ENCODE measurements around the gene MYL9. TPM values are rescaled to one million over a fixed set of nuclear protein-coding genes. Genes with fewer than 3 reads are reported as not detected.

Gene MYL9
- polyA plus RNA-seq, 1 donor (not counting 4 experiments of a cell fraction or from before 2014, with no cell fraction given) = 1.7 TPM

DNA sequence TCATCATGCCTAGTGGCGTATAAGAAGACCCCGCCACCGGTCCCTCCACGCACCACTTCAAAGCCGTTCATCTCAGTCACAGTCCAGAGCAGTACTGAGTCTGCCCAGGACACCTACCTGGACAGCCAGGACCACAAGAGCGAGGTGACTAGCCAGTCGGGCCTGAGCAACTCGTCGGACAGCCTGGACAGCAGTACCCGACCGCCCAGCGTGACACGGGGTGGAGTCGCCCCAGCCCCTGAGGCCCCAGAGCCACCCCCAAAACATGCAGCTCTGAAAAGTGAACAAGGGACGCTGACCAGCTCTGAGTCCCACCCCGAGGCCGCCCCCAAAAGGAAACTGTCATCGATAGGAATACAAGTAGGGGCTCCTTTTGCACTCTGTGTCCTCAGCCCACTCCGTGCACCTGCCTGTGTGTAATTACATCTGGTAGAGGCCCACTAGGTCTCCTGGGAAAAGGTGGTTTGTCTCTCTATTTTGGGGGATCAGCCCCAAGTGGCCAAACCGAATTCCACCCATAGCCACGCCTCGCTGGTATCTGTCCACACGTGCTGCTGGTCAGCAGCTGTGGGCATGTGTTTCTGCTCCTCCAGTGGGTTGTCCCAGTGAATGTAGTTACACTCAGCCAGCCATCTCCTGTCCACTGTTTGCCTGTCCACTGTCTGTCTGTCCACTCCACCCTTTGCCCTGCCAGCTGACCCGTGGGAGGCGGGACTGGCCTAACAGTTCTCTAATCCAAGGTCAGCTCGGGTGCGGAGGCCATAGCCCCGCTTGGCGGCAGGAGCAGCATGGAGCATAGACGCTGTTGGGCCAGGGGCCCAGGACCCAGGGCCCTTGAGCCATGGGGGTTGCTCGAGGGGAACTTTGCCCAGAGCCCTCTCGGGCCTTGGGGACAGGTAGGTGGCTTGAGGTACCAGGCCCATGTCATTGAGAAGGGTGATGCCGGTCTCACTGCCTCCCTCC, 44.3 kb upstream of the MYL9 start:
- H4K20me1 ChIP-seq (ENCODE audit: control insufficient read depth, extremely low read depth, insufficient read depth, low read length) = peaks cover 3% of the 10 kb centered on the region
- no peak for TF ChIP-seq EZH2 (IDR thresholded peaks at IDR 0.05; ENCODE audit: low read length)
- TF ChIP-seq, protein P1, sequence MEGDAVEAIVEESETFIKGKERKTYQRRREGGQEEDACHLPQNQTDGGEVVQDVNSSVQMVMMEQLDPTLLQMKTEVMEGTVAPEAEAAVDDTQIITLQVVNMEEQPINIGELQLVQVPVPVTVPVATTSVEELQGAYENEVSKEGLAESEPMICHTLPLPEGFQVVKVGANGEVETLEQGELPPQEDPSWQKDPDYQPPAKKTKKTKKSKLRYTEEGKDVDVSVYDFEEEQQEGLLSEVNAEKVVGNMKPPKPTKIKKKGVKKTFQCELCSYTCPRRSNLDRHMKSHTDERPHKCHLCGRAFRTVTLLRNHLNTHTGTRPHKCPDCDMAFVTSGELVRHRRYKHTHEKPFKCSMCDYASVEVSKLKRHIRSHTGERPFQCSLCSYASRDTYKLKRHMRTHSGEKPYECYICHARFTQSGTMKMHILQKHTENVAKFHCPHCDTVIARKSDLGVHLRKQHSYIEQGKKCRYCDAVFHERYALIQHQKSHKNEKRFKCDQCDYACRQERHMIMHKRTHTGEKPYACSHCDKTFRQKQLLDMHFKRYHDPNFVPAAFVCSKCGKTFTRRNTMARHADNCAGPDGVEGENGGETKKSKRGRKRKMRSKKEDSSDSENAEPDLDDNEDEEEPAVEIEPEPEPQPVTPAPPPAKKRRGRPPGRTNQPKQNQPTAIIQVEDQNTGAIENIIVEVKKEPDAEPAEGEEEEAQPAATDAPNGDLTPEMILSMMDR (optimal IDR thresholded peaks at IDR 0.05 in 1 of 3, IDR thresholded peaks at IDR 0.05 in 1 of 3, conservative IDR thresholded peaks at IDR 0.05 in 1 of 3; ENCODE audit: extremely low read depth in 1 of 3, insufficient read depth in 2 of 3, low read length in 3 of 3) = no peak
- H3K9me1 ChIP-seq (ENCODE audit: control insufficient read depth, extremely low read depth, insufficient read depth, low read length) = peaks cover 3% of the 10 kb centered on the region
- no peak for DNase-seq (ENCODE audit: low read depth, low spot score)
- H3K27ac ChIP-seq (ENCODE audit: control insufficient read depth, insufficient read depth, low read length) = no peak overlapping the region
- H3K9ac ChIP-seq (ENCODE audit: control insufficient read depth, extremely low read depth, insufficient read depth, low read length) = no peak overlapping the region
- no peak overlapping the region for H2AFZ ChIP-seq (ENCODE audit: control insufficient read depth, low read length)
- FAIRE-seq = no peak
- dilution Hi-C loops (cut with MboI; ENCODE audit: extremely low pct_ligation_motif_present, low sequenced_read_pairs) = no loop called here
- no peaks in the 10 kb centered on the region for H3K9me3 ChIP-seq (ENCODE audit: control insufficient read depth, low read depth, low read length)
- H3K27me3 ChIP-seq (ENCODE audit: control insufficient read depth, extremely low read depth, insufficient read depth, low read length) = no peaks in the 10 kb centered on the region
- peaks cover 32 to 40% of the 10 kb centered on the region in 2 experiments for H3K36me3 ChIP-seq (ENCODE audit: control insufficient read depth in 2 of 2, extremely low read depth in 1 of 2, insufficient read depth in 2 of 2, low read length in 2 of 2)
- H3K4me2 ChIP-seq (ENCODE audit: control insufficient read depth, extremely low read depth, insufficient read depth, low read depth, low read length) = no peak overlapping the region
- H3K4me1 ChIP-seq (ENCODE audit: control insufficient read depth, extremely low read depth, insufficient read depth, low read length) = peaks cover 23% of the 10 kb centered on the region
- peaks cover 17% of the 10 kb centered on the region for H3K79me2 ChIP-seq (ENCODE audit: control insufficient read depth, insufficient read depth, low read length)
- H3K4me3 ChIP-seq (ENCODE audit: control insufficient read depth in 2 of 3, extremely low read depth in 1 of 3, insufficient read depth in 2 of 3, low read depth in 1 of 3, low read length in 3 of 3) = no peak overlapping the region

DNA sequence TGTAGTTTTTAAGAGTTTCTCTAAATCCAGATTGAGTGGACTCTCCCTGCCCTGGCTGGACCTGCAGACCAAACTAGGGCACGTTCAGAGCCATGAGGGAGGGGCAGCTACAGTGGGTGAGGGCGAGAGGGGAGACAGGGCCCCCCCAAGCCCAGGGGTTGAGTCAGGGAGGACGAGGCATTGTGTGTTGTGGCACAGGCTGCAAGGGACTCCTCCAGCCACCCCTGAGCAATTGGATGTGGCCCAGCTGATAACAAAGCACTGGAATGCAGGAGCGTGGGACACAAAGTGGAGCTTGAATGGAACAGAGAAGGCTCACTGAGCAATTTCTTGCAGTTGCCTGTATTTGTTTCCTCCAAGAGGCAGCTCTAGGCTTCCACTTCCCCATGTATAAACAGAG, 43.5 kb upstream of the MYL9 start:
- FAIRE-seq (no peak), DNase-seq (ENCODE audit: low read depth, low spot score) (no peak)
- no peak overlapping the region for H3K4me3 ChIP-seq (ENCODE audit: control insufficient read depth in 2 of 3, extremely low read depth in 1 of 3, insufficient read depth in 2 of 3, low read depth in 1 of 3, low read length in 3 of 3)
- no peaks in the 10 kb centered on the region for H3K27me3 ChIP-seq (ENCODE audit: control insufficient read depth, extremely low read depth, insufficient read depth, low read length)
- H3K9ac ChIP-seq (ENCODE audit: control insufficient read depth, extremely low read depth, insufficient read depth, low read length) = no peak overlapping the region
- no peak overlapping the region for H3K27ac ChIP-seq (ENCODE audit: control insufficient read depth, insufficient read depth, low read length)
- no peak overlapping the region for H3K4me2 ChIP-seq (ENCODE audit: control insufficient read depth, extremely low read depth, insufficient read depth, low read depth, low read length)
- no peak for TF ChIP-seq EZH2 (IDR thresholded peaks at IDR 0.05; ENCODE audit: low read length)
- TF ChIP-seq, protein P1 (optimal IDR thresholded peaks at IDR 0.05 in 1 of 3, IDR thresholded peaks at IDR 0.05 in 1 of 3, conservative IDR thresholded peaks at IDR 0.05 in 1 of 3; ENCODE audit: extremely low read depth in 1 of 3, insufficient read depth in 2 of 3, low read length in 3 of 3) = no peak
- H2AFZ ChIP-seq (ENCODE audit: control insufficient read depth, low read length) = no peak overlapping the region
- H4K20me1 ChIP-seq (ENCODE audit: control insufficient read depth, extremely low read depth, insufficient read depth, low read length) = peaks cover 3% of the 10 kb centered on the region
- H3K4me1 ChIP-seq (ENCODE audit: control insufficient read depth, extremely low read depth, insufficient read depth, low read length) = peaks cover 14% of the 10 kb centered on the region
- dilution Hi-C loops (cut with MboI; ENCODE audit: extremely low pct_ligation_motif_present, low sequenced_read_pairs) = no loop called here
- no peaks in the 10 kb centered on the region for H3K9me1 ChIP-seq (ENCODE audit: control insufficient read depth, extremely low read depth, insufficient read depth, low read length)
- peaks cover 13% of the 10 kb centered on the region for H3K79me2 ChIP-seq (ENCODE audit: control insufficient read depth, insufficient read depth, low read length)
- peaks cover 32 to 40% of the 10 kb centered on the region in 2 experiments for H3K36me3 ChIP-seq (ENCODE audit: control insufficient read depth in 2 of 2, extremely low read depth in 1 of 2, insufficient read depth in 2 of 2, low read length in 2 of 2)
- H3K9me3 ChIP-seq (ENCODE audit: control insufficient read depth, low read depth, low read length) = no peaks in the 10 kb centered on the region

All from keratinocyte (primary cell).